Esophagus muscularis mucosa (tissue), 4 donors: ENCODE measurements around the gene INHBA.

Experiments
- CTCF ChIP-seq, 3 experiments: fragments of 200-600 bp in 2 of 3; fragments of 450-650 bp in 1 of 3; sonication (generic) in 2 of 3; IDR thresholded peaks; one replicate each; pipeline ENCODE4 v1.5.1; 2017 to 2019; ENCODE audit warnings: antibody characterized with exemption in 3 of 3, mild to moderate bottlenecking in 2 of 3, moderate library complexity in 1 of 3
- EP300 ChIP-seq: sonication (generic); formaldehyde crosslinking; IDR thresholded peaks from one replicate; pipeline ENCODE4 v1.6.1; 2017; ENCODE audit warnings: antibody characterized with exemption
- POLR2A ChIP-seq: fragments of 450-650 bp; IDR thresholded peaks from one replicate; pipeline ENCODE4 v1.6.1; 2017; ENCODE audit warnings: antibody characterized with exemption, moderate library complexity, mild to moderate bottlenecking, low read depth
- POLR2AphosphoS5 ChIP-seq, 2 donors: sonication (generic); formaldehyde crosslinking; IDR thresholded peaks; one replicate each; pipeline ENCODE4 v1.6.1; 2017; ENCODE audit warnings: antibody characterized with exemption in 2 of 2

GRCh38 chr7:41695661-41696322 is 7.1 kb downstream of the INHBA start:
- no peak for TF ChIP-seq CTCF (IDR thresholded peaks at IDR 0.05)
- no peak for TF ChIP-seq POLR2A
- no peak for TF ChIP-seq EP300
- no peak for TF ChIP-seq POLR2AphosphoS5 (IDR thresholded peaks at IDR 0.05)
